RPMI7951 (cell line): Measurements from ENCODE around the gene TRAF3IP1. TPM values are rescaled to one million over a fixed set of nuclear protein-coding genes. Genes with fewer than 3 reads are reported as not detected.
A peak's percentile ranks its signal among the peaks of the same experiment; 100 is the strongest.
"Not testable (repeated sequence)": the region's sequence is repeated elsewhere in the genome, so short reads cannot be mapped to it uniquely, and the experiment has no call there.

ENCODE experiments used
- DNase-seq: peaks from one replicate; pipeline ENCODE4 v3.0.0-alpha.2; 2012; ENCODE audit warnings: low read depth
- total RNA-seq: library from RNA; depleted of rRNA; stranded (reverse); fragments of >200 nt; shearing (Covaris generic); gene quantifications from 2 replicates; pipeline ENCODE4 v1.2.3, GENCODE V29; 2014

Gene TRAF3IP1
- total RNA-seq, 1 experiment from 2014 or later, result 5.6 TPM

DNA sequence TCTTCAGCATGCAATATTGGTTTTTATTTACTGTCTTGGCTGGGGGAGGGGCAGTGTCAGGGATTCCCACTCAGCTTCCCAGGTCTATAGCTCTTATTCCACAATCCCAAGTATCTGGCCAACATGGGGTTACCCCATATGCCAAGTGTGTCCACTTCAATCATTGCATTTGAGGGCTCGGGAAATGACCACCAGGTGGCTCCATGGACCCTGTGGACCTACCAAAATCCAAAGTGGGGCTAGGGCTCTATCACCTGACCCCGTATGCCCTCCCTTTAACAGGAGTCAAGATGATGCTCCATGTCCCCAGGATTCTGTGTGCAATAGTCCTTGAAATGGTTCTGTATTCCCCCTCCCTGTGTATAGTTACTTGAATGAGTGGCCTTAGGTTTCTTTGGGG, 12.1 kb upstream of the TRAF3IP1 start:
- DNase-seq, result peak; percentile 15

DNA sequence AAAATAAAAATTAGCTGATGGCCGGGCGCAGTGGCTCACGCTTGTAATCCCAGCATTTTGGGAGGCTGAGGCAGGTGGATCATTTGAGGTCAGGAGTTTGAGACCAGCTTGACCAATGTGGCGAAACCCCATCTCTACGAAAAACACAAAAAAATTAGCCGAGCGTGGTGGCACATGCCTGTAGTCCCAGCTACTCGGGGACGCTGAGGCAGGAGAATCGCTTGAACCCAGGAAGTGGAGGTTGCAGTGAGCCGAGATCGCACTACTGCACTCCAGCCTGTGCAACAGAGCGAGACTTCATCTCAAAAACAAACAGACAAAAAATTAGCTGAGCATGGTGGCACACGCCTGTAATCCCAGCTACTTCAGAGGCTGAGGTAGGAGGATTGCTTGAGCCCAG, 9.6 kb upstream of the TRAF3IP1 start:
- not testable (repeated sequence) for DNase-seq

DNA sequence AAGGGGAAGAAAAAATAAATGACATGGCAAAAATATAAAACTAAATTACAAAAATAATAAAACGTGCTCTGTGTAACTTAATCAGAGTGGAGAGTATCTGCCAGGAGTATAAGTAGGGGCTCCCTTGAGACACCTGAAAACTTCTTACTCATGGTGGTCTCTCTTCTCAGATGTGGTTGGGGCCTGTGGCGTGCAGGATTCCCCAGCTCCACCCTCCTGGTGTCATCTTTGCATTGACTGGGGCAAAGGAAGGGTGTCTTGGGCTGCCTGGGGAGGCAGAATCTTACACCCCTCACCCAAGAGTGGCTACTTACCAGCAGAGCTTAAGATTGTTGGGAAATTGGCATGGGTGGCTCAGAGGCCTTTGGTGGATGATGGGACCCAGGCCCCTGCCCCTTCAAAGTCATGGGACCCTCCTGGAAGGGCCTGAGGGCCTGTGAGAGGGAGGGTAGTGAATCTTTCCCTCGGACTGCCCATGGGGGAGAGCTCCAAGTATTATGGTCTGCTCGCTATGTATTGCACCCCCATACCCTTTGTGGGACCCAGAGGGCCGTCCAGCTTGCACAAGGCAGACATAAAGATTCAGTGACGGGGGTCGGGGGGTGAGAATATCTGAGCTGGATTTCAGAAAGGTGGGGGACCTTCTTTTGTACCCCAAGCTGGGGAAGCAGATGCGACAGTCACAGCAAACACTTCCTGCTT, 6.9 kb upstream of the TRAF3IP1 start:
- no peak for DNase-seq

DNA sequence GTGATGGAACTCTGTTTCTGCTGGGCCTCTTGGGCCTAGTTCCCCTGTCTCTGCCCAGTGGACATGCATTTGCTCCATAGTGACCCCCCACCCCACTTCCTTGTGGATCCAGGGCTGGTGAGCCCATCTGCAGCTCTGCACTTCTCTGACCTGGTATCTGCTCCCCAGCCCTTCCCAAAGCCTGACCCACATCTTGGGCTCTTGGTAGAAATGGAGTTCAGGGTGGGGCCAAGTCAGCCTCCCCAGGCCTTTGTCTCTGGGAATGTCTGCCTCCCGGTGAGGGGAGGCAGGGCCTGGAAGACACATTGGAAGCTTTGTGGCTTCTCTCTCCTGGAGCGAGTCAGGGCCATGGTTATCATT, 6.3 kb upstream of the TRAF3IP1 start:
- no peak for DNase-seq

DNA sequence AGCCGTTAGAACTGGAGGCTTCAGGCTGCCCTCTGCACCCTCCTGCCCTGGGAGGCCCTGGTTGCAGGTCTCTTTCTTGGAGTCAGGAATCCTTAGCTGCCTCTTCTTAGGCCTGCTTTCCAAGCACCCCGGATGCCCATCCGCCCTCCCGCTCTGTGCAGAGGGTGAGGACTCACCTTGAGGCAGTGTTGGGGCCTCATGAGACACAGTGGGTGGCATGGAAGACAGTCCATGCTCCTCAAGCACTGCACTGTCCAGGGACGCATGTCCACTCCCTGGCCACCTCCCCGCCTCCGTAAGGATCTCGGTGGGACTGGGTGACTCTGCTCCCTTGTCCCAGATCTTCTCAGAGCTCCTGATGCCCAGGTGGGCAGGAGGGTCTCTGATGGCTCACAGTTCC, 5.7 kb upstream of the TRAF3IP1 start:
- DNase-seq, result no peak

DNA sequence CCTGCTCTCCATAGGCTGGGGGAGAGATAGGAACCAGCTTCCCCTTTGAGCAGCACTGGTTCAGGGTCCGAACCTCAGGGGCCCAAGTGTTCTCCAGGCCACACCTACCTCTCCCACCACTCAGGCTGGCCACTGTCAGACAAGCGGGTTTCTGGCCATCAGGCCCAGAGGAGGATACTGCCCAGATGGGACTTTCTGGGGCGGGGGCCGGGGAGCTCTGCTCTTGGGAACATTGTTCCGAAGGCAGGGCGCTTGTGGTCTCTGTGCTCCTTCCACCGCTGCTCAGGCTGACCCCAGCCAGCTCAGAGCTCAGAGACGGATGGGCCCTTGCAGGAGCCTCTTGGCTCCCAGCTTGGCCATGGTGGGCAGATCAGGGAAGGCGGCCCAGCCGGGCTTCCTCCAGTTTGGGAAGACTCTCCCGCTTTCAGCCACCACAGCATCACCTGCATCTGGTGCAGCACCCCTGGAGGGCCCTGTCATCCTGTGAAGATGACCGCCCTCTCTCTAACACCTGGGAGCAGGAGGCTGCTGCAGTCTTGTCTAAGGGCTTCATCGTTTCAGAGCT, 5.2 kb upstream of the TRAF3IP1 start:
- no peak for DNase-seq

DNA sequence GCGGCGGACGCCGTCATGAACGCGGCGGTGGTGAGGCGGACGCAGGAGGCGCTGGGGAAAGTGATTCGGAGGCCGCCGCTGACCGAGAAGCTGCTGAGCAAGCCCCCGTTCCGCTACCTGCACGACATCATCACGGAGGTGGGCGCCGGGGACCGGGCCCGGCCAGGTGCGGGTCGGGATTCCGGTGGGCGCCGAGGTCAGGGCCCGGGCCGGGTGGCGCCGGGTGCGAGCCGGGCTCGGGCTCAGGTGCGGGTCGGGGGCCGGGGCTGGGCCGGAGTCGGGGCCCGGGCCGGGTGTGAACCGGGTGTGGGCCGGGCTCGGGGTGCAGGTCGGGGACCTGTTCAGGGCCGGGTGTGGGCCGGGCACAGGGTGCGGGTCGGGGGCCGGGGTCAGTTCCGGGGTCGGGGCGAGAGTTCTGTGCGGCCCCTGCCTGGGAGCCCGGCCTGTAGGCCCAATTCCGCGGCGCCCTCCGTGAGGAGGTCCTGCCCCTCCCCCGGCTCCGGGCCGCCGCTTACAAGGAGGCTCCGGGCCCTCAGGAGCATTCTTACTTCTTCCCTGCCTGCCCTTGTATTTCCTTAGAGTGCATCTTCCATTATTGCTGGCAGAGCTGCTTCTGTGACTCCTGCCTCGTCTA, 447 bp downstream of the TRAF3IP1 start:
- no peak for DNase-seq

DNA sequence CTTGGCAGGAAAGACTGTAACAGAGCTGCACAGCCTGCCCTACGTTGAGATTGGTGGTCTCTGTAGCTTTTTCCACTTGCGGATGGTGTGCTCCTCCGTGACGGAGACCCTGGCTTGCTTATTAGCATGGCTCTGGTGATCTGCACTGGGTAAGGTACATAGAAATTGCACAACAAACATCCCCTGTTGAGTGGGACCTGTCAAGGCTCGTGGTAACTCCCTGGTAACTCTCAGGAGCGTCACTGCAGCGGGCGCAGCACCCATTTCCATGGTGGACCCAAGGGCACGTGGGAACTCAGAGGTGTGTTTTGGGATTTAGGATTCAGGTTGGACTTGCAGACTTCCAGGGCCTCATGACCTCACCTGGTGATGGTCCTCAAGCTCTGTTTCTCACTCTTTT, 1.1 kb downstream of the TRAF3IP1 start:
- no peak for DNase-seq

DNA sequence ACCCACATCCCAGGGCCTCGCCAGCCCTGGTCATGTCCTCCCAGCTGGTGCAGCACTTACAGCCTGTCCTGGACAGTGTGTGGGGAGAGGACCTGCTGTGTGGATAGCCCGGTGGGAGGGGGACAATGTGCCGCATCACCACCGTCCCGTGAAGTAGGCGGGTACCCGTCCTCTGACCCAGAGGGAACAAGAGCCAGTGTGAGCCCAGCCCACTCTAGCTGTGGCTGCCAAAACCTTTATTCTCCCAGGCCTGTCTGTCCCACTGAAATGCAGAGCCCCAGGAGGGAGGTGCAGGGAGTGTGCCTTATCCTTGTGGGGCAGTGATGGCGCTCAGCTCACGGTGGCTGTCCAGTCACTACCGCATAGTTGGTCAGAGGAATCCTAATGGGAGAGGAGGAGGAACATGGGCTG, 1.7 kb downstream of the TRAF3IP1 start:
- no peak for DNase-seq

DNA sequence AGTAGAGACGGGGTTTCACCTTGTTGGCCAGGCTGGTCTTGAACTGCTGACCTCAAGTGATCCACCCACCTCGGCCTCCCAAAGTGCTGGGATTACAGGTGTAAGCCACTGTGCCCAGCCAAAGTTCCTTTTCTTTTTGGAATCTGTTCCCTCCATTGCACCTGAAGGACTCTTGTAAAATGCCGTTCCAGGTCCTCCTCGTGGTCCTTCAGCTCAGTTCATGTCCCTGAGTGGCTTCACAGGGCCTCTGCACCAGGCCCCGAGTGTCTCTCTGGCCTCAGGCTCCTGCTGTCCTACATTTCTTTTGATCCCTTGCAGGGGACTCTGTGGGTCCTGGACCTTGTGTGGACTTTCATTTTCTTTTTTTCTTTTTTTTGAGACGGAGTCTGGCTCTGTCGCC, 3.9 kb downstream of the TRAF3IP1 start:
- DNase-seq, result not testable (repeated sequence)

DNA sequence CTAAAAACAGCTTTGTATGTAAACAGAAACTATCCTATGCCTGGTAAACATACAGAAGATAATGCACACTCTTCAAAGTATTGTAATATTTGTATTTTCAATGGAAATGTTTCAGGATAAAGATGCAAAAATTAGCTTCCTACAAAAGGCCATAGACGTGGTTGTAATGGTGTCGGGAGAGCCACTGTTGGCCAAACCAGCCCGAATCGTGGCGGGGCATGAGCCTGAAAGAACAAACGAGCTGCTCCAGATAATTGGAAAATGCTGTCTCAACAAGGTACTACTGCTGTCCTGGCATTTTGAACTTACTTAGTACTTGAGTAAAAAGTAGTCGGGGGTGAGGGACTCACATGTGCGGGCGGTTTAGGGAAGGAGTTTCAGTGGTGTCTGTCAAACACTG, 5.4 kb downstream of the TRAF3IP1 start:
- DNase-seq, result no peak

DNA sequence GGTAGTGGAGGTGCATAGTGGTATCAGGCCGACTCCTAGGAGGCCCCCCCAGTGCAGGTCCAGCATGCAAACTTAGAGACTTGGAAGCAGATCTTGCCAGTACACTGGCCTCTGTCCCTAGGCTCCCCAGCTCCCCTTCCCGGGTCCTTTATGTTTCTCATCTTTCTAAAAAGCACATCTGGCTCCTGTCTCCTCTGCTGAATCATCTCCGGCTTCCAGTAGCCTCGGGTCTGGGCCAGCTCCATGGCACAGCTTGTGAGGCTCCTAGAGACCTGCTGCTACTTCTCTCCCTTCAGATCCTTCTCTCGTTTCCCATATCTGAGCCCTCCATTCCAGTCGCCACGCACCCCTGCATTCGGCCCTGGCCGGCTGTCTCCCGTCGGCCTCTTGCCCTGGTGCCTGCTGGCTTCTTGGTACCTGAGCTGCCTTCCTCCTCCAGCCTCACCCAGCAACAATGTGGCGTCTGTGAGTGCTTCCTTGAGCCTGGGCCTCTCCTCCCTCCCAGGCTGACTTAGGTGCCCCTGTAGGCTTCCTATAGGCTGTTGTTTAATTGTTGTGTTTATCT, 6.6 kb downstream of the TRAF3IP1 start:
- peak; percentile 28 for DNase-seq

DNA sequence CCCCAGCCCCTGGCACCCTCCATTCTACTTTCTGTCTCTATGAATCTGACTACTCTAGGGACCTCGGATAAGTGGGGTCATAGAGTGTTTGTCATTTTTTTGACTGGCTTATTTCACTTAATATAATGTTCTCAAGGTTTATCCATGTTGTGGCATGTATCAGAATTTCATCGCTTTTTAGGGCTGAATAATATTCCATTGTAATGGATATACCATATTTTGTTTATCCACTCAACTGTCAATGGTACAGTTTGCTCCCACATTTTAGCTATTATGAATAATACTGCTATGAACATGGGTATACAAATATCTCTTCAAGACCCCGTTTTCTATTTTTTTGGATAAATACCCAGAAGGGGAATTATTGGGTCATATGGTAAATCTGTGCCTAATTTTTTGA, 7.4 kb downstream of the TRAF3IP1 start:
- no peak for DNase-seq

DNA sequence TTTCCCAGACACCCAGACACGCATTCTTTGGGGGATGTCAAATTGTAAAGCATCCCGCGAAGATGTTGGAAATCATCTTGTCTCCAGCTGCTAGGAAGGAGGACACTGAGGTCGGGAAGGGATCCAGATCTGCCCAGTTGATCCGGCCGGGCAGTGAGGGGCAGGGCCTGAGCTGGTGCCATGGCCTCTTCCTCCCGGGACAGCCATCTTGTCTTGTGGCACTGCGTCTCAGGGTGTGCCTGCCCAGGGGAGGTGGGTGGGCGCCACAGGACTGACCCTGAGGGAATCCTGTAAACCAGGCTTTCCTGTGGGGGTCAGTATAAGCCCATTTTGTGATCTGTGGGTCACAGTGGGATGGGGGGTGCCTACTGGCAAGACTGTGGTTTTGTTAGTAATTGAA, 10.1 kb downstream of the TRAF3IP1 start:
- DNase-seq, result no peak

DNA sequence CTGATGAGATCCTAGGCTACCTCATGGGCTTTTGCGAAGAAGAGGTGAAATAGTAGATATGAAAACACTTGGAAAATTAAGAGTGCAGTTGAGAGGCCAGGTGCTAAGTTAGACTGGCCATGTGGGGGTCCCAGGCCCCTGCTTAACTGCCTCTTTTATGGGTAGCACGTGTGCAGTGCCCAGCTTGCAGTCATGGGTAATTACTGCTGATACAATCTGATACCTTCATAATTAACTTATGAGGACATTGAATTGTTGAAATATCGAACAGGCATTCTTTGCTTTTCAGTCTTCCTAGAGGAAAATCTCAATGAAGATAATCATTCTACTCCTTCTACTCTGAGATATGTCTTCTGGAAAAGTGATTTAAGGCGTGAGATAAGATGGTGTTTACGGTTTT, 11.6 kb downstream of the TRAF3IP1 start:
- no peak for DNase-seq

DNA sequence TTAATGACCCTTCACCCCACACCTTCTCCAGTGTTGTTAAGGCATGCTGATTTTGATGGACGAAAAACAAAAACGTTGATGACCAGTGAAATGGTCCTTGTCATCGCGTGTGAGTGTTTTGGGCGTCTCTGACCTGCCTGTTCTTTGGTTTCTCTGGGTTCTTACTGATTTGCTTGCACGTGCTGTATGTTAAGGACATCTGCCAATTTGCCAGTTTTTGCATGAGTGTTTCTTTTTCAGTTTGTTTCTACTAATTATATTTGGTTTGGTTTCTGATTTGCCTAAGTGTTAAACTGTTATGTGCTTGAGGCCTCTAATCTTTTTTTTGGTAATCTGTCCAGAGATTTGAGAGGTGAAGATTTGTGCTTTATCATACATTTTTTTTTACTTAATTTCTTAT, 14.6 kb downstream of the TRAF3IP1 start:
- DNase-seq, result no peak

DNA sequence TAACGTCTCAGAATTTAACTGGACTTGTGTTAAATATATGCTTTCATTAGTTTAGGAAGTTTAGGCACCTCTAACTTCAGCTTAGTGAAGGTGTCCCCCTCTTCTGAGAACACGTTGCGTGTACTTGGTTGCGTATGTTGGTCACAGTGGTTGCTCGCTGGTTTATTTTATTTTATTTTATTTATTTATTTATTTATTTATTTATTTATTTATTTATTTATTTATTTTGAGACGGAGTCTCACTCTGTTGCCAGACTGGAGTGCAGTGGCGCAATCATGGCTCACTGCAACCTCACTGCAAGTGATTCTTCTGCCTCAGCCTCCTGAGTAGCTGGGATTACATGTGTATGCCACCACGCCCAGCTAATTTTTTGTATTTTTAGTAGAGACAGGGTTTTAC, 15.3 kb downstream of the TRAF3IP1 start:
- DNase-seq, result not testable (repeated sequence)

DNA sequence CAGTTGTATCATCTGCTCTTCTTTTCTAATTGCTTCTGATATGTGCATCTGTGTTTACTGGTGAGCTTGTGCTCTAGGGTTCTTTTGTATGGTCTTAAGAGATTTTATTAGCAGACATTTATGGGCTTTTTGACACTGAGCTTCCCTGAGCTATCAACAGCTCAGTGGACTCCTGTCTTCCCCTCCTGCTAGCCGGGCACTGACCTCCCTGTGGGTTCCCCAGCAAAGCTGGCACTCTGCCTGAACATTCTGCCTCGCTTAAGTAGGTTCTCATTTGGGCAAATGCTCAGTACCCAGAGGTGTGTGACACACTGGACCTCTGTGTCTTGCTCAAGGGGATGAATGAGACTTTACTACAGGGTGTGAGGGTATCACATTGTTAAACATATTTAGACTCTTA, 15.8 kb downstream of the TRAF3IP1 start:
- DNase-seq, result no peak

DNA sequence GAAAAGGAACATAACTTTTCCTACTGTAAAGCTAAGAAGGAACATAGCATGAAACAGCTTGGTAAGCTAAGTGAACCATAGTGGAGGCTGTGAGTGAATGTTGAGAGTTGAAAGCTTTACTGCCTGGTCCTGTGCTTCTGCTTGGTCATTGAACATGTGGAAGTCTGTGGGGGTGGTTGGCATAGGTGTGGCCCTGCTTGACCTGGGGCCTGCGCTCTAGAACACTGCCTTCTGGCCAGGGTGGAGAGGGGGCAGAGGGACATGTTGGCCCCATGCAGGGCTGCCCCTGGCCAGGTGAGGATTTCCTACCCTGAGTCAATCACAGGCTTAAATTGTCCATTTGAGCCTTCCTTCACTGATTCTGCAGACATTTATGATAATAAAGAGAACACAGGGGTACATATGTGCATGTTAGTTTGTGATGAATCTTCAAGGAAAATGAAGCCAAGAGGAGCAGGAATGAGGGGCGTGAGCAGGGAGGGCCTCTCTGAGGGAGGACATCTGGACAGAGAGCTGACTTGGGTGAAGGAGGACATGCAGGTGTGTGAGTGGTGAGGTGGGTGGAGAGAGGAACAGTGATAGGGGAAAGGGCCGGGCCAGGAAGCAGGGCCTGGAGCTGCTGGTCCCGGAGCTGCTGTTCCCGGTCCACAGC, 16.6 kb downstream of the TRAF3IP1 start:
- no peak for DNase-seq

DNA sequence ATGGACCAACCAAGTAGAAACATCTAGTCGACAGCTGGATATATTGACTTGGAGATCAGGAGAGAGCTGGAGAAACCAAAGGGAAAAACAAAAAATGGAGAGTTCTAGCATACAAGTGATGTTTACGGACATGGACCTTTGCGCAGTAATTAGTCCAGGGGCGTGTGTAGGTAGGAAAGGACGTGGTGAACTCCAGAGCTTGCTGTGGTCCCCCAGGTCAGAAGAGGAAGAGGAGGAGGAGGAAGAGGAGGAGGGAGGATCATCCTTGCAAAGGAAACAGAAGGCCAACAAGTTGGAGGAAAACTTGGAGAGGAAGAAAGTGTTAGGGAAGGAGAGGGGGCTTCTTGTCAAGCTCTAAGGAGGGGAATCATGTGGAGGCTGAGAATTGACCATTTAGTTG, 17.5 kb downstream of the TRAF3IP1 start:
- no peak for DNase-seq

DNA sequence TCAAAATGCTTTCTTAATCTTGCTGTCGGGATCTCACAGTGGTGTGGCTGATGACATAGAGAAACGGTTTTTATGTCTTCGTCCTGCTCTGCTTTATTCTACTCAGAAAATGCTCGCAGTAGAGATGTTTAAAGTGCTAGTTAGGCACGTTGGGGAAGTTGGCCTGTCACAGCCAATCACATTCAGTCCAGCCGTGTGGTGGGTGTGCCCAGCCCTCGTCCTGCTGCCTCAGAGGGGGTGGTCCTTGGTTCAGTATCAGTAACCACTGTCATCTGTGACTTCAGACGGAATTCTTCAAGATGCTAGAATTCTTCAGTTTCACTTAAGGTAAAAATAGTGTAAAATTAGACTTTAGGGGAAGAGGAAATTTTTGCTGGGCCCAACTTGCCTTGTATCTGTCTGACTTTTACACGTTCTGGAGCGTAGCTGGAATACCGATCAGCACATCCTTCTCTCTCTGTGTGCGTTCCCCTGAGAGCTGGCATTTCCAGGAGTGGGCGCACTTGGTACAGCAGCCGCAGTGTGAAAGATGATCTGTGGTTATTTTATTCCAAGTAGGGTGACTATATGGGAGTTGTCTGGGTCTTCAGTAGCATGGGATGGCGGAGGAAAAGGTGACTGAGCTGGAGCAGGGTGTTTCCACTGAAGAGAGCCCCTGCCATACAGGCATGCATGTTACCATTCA, 18.5 kb downstream of the TRAF3IP1 start:
- no peak for DNase-seq

DNA sequence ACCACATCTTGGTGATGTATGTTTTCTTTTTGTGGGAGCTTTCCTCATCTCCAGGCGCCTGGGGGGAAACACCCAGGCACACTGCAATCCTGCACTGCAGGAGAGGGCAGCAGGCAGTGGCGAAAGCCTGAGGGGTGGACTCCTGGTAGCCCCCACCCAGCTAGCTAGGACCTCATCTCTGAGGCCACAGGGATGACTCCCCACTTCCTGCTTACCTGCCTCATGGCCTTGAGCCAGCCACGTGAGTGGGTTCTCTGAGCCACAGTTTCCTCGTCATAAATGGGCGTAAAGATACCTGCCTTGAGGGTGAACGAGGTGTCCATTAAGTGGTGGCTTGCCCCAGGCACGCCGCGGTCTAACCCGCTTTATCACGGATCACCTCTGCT, 19.1 kb downstream of the TRAF3IP1 start:
- DNase-seq, result no peak
